ENCODE measurements around the gene EIF1AX.
"Not testable (repeated sequence)": the region's sequence is repeated elsewhere in the genome, so short reads cannot be mapped to it uniquely, and the experiment has no call there.

EIF1AX gene

DNA sequence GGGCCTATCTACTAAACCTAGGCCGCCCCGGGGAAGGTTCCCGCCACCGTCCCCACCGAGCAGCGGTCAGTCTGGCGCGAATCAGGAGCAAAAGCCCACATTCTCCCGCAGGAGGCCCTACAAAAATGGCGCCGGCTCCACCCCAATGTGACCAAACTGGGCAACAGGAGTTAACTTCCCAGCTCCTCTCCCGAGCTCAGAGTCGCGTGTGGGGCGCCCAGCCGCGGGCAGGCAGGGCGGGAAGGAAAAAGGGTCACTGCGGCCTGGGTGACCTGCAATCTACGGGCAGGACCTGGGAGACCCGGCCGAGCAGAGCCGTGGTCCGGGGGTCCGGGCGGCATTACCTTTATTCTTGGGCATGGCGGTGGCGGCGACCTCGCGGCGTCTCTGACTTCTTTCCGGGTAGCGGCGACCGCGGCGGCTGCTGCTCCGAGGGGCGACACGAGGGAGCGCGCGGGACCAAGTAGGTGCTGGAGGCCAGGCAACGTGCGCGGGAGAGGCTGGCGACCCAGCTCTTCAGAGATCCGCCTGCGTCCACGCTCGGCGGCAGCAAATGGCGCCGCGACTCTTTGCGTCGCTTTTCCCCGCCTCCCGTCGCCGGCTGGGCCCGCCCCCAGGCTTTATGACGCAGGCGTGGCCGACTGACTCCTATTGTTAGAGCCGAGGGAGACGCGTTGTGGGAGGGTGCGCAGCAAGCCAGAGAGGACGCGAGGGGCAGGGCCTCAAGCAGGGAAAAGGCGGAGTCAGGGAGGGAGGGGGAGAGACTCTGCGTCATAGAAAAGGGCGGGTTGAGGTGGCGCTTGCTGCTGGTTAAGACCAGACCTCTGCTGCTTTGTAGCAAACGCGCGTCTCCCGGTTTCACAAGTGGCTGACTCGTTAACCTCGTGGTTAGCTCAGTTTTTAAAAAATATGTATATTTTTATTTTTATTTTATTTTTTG is at the start of gene EIF1AX:
Gene EIF1AX, minus strand, starts transcription at position 558 of the 940 bp plus-strand sequence. Its CDS starts 198 bp downstream, at position 360.
- H3K27me3 Mint-ChIP-seq: no peaks in the 10 kb centered on the region
- H3K27ac Mint-ChIP-seq: peak within 1 kb of the TSS; percentile 82
- H3K9me3 Mint-ChIP-seq (ENCODE audit: low read depth): no peaks in the 10 kb centered on the region
- H3K4me3 Mint-ChIP-seq: peak within 1 kb of the TSS; percentile 91
- H3K4me1 Mint-ChIP-seq (ENCODE audit: low read depth): peaks cover 39% of the 10 kb centered on the region
- no peaks in the 10 kb centered on the region for H3K36me3 Mint-ChIP-seq

- Mint-ChIP-seq H3K27me3 (no peaks in the 10 kb centered on the region), H3K9me3 (ENCODE audit: low read depth) (no peaks in the 10 kb centered on the region), H3K27ac (no peak overlapping the region), H3K36me3 (peaks cover 2% of the 10 kb centered on the region), H3K4me3 (no peak overlapping the region), H3K4me1 (ENCODE audit: low read depth) (no peaks in the 10 kb centered on the region)
These were observed 47.5 kb upstream of the EIF1AX start for GRCh38 chrX:20189171-20189570.

DNA sequence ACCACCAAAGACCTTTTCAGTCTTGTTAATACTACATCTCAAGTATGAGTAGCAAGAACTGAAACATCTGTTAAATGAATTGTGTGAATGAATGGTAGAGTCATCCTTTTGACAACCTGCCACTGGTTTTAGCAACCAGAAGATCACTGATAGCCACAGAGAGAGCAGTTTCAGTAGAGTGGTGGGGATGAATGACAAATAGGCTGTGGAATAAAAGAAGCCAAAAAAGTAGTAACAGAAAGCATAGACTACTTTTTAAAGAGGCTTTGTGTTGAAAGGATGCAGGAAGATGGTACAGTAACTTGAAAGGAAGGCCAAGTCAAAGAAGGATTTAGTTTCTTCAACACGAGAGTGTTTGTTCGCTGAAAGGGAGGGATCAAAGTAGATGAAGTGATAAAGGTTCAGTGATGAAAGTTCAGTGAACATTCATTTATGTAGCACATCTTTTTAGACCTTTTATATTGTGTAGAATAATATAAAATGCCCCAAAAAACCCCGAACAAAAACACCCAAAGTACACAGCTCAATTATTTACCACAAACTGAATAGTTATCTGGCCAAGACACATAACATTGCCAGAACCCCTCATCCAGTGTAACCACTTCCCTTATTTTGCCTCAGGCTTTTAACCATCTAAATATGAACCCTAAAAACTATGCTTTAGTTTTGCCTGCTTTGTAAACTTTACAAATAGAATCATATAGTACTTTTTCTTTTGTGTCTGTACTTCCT is 40.1 kb upstream of the EIF1AX start:
- Mint-ChIP-seq H3K4me1 (ENCODE audit: low read depth) (peaks cover 19% of the 10 kb centered on the region), H3K27ac (peak overlapping the region; percentile 70), H3K9me3 (ENCODE audit: low read depth) (no peaks in the 10 kb centered on the region), H3K27me3 (no peaks in the 10 kb centered on the region), H3K36me3 (peaks cover 4% of the 10 kb centered on the region), H3K4me3 (no peak overlapping the region)

- no peak overlapping the region for H3K27ac Mint-ChIP-seq
These were observed 35.5 kb upstream of the EIF1AX start for GRCh38 chrX:20177093-20177492.

DNA sequence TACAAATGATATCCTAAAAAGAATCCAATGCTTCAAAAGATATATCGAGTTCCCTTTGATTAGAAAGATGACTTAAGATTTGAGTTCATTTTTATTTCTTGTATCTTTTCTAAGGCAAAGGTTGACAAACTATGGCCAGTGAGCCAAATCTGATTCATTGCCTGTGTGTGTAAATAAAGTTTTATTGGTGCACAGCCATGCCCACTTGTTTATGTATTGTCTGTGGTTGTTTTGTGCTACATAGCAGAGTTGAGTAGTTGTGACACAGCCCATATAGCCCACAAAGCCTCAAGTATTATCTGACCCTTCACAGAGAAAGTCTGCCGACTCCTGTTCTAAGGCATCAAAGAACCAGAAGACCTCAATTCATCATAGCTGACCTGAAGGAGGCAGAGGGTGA is 32.2 kb upstream of the EIF1AX start:
- Mint-ChIP-seq H3K36me3 (no peaks in the 10 kb centered on the region), H3K27ac (no peak overlapping the region), H3K27me3 (no peaks in the 10 kb centered on the region), H3K4me3 (no peak overlapping the region), H3K4me1 (ENCODE audit: low read depth) (no peaks in the 10 kb centered on the region), H3K9me3 (ENCODE audit: low read depth) (no peaks in the 10 kb centered on the region)

More at GRCh38 chrX:20177093-20177492, 35.5 kb upstream of the EIF1AX start:
- Mint-ChIP-seq H3K27me3 (no peaks in the 10 kb centered on the region), H3K36me3 (peaks cover 4% of the 10 kb centered on the region), H3K4me3 (no peak overlapping the region), H3K9me3 (ENCODE audit: low read depth) (no peaks in the 10 kb centered on the region), H3K4me1 (ENCODE audit: low read depth) (peaks cover 12% of the 10 kb centered on the region)

GRCh38 chrX:20173313-20173712 is 31.7 kb upstream of the EIF1AX start:
- Mint-ChIP-seq H3K9me3 (ENCODE audit: low read depth) (no peaks in the 10 kb centered on the region), H3K27me3 (no peaks in the 10 kb centered on the region), H3K27ac (no peak overlapping the region), H3K4me3 (no peak overlapping the region), H3K36me3 (no peaks in the 10 kb centered on the region), H3K4me1 (ENCODE audit: low read depth) (no peaks in the 10 kb centered on the region)

GRCh38 chrX:20171887-20172286 is 30.2 kb upstream of the EIF1AX start:
- no peaks in the 10 kb centered on the region for H3K27me3 Mint-ChIP-seq
- no peak overlapping the region for H3K4me3 Mint-ChIP-seq
- no peaks in the 10 kb centered on the region for H3K4me1 Mint-ChIP-seq (ENCODE audit: low read depth)
- no peaks in the 10 kb centered on the region for H3K36me3 Mint-ChIP-seq
- no peaks in the 10 kb centered on the region for H3K9me3 Mint-ChIP-seq (ENCODE audit: low read depth)
- no peak overlapping the region for H3K27ac Mint-ChIP-seq

DNA sequence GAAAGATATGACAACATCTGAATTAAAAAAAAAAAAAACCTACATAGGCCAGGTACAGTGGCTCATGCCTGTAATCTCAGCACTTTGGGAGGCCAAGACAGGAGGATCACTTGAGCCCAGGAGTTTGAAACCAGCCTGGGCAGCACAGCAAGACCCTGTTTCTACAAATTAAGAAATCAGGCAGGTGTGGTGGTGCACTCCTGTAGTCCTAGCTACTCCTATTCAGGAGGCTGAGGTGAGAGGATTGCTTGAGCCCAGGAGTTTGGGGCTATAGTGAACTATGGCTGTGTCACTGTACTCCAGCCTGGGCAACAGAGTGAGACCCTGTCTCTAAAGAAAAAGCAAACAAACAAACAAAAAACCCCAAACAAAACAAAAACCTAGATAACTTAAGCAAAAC is 20.9 kb upstream of the EIF1AX start:
- not testable (repeated sequence) for H3K9me3 Mint-ChIP-seq (ENCODE audit: low read depth); H3K27me3 Mint-ChIP-seq; H3K27ac Mint-ChIP-seq; H3K36me3 Mint-ChIP-seq; H3K4me1 Mint-ChIP-seq (ENCODE audit: low read depth); H3K4me3 Mint-ChIP-seq

DNA sequence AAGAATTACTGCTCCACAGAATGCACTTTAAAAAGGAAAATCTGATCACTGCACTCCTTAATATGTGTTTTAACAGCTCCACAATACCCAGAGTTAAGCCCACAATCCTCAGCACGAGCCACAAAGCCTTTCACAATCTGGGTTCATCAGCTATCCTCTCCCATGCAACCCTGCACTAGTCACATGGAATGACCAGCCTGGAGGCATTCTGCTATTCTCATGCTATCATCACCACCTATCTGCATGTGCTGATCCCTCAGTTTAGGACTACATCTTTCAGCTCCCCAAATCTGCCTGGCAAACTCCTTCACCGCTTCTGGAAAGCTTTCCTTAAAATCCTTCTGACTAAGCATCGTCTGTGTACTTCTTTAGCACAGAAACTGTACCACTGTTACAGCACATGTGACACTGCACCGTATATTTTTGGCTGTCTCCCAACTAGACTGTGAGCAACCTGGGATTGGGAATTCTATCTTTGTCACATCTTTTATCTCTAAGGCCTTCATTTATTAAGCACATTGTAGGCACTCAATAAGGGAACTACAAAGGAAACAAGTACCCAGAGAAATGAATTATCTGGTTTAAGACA is 18.3 kb upstream of the EIF1AX start:
- H3K4me1 Mint-ChIP-seq (ENCODE audit: low read depth): peaks cover 2% of the 10 kb centered on the region
- H3K27ac Mint-ChIP-seq: peak overlapping the region; percentile 29
- H3K9me3 Mint-ChIP-seq (ENCODE audit: low read depth): no peaks in the 10 kb centered on the region
- H3K4me3 Mint-ChIP-seq: no peak overlapping the region
- no peaks in the 10 kb centered on the region for H3K27me3 Mint-ChIP-seq
- peaks cover 9% of the 10 kb centered on the region for H3K36me3 Mint-ChIP-seq

DNA sequence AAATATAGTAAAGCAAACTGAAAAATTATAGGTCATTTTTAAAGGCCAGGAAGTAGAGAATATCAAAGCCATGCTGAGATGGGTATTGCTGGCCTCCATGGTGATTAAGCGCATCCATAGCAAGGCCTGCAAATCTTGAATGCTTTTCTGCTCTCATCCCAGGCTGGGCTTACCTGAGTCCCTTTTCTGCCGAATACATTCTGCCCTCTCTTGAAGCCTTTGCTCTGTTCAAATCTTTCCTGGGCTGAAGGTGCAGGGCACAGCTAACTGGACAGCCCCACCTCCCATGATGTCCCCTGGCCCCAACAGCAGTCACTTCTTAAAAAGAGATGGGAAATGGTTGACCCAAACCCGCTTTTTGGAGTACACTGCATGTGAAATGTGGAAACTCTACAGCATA is 10.1 kb upstream of the EIF1AX start:
- no peaks in the 10 kb centered on the region for H3K9me3 Mint-ChIP-seq (ENCODE audit: low read depth)

GRCh38 chrX:20149326-20149725 is 7.7 kb upstream of the EIF1AX start:
- H3K27ac Mint-ChIP-seq: no peak overlapping the region
- peaks cover 8% of the 10 kb centered on the region for H3K4me1 Mint-ChIP-seq (ENCODE audit: low read depth)
- peaks cover 4% of the 10 kb centered on the region for H3K36me3 Mint-ChIP-seq
- no peaks in the 10 kb centered on the region for H3K27me3 Mint-ChIP-seq
- H3K9me3 Mint-ChIP-seq (ENCODE audit: low read depth): no peaks in the 10 kb centered on the region
- no peak overlapping the region for H3K4me3 Mint-ChIP-seq

More for the DNA sequence above, 10.1 kb upstream of the EIF1AX start:
- H3K36me3 Mint-ChIP-seq: peaks cover 12% of the 10 kb centered on the region
- H3K27me3 Mint-ChIP-seq: no peaks in the 10 kb centered on the region
- H3K27ac Mint-ChIP-seq: no peak overlapping the region
- H3K4me1 Mint-ChIP-seq (ENCODE audit: low read depth): peaks cover 2% of the 10 kb centered on the region
- H3K4me3 Mint-ChIP-seq: no peak overlapping the region

- peaks cover 20% of the 10 kb centered on the region for H3K4me1 Mint-ChIP-seq (ENCODE audit: low read depth)
- peak overlapping the region; percentile 34 for H3K27ac Mint-ChIP-seq
These were observed 5.9 kb upstream of the EIF1AX start for GRCh38 chrX:20147561-20147960.

DNA sequence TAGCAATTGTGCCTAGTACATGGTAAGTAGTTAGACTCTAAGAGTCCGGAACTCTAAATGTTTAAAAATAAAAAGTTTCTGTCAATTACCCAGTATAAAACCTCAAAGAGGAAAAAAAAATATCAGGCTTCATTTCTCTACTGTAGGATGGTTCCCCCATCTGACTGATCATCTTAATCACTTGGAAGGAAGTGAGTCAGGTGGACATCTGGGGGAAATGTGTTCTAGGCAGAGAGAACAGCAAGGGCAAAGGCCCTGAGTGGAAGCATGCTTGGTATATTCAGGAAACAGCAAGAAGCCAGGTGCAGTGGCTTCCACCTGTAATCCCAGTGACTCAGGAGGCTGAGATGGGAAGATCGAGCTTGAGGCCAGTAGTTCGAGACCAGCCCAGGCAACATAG is 2.9 kb upstream of the EIF1AX start:
- Mint-ChIP-seq H3K9me3 (ENCODE audit: low read depth) (no peaks in the 10 kb centered on the region), H3K4me3 (no peak overlapping the region), H3K36me3 (no peaks in the 10 kb centered on the region), H3K27ac (peak overlapping the region; percentile 67), H3K27me3 (no peaks in the 10 kb centered on the region), H3K4me1 (ENCODE audit: low read depth) (peaks cover 28% of the 10 kb centered on the region)

More at GRCh38 chrX:20147561-20147960, 5.9 kb upstream of the EIF1AX start:
- Mint-ChIP-seq H3K4me3 (no peak overlapping the region), H3K27me3 (no peaks in the 10 kb centered on the region), H3K36me3 (peaks cover 4% of the 10 kb centered on the region), H3K9me3 (ENCODE audit: low read depth) (no peaks in the 10 kb centered on the region)

GRCh38 chrX:20143561-20143960 is 1.9 kb upstream of the EIF1AX start:
- Mint-ChIP-seq H3K27me3 (no peaks in the 10 kb centered on the region), H3K4me1 (ENCODE audit: low read depth) (peaks cover 36% of the 10 kb centered on the region), H3K4me3 (peak overlapping the region; percentile 7), H3K9me3 (ENCODE audit: low read depth) (no peaks in the 10 kb centered on the region), H3K36me3 (no peaks in the 10 kb centered on the region), H3K27ac (peak overlapping the region; percentile 10)

DNA sequence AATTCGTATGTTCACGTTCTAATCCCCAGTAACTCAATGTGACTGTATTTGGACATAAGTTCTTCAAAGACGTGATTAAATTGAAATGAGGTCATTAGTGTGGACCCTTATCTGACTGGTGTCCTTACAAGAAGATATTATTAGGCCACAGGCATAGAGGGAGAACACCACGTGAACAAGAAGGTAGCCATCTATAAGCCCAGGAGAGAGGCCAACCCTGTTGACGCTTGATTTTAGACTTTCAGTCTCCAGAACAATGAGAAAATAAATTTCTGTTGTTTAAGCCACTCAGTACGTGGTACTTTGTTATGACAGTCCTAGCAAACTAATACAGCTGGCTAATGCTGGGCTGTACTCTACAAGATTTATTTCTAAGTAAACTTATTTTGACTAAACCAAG is 1.5 kb upstream of the EIF1AX start:
- H3K4me3 Mint-ChIP-seq: peak overlapping the region; percentile 61
- H3K4me1 Mint-ChIP-seq (ENCODE audit: low read depth): peaks cover 36% of the 10 kb centered on the region
- H3K9me3 Mint-ChIP-seq (ENCODE audit: low read depth): no peaks in the 10 kb centered on the region
- no peaks in the 10 kb centered on the region for H3K36me3 Mint-ChIP-seq
- peak overlapping the region; percentile 34 for H3K27ac Mint-ChIP-seq
- H3K27me3 Mint-ChIP-seq: no peaks in the 10 kb centered on the region

Data from activated naive CD8-positive, alpha-beta T cell (primary cell).